Measurements from ENCODE around the gene GJD3.

GRCh38 chr17:40373999-40374398, 9.5 kb upstream of the GJD3 start:
- no peak for TF ChIP-seq POLR2A (IDR thresholded peaks at IDR 0.05)
- TF ChIP-seq CTCF (IDR thresholded peaks at IDR 0.05 in 4 of 5, conservative IDR thresholded peaks at IDR 0.05 in 1 of 5): no peak
